ENCODE measurements around the gene ERBIN.
"Not testable (repeated sequence)": the region's sequence is repeated elsewhere in the genome, so short reads cannot be mapped to it uniquely, and the experiment has no call there.

Gene ERBIN

GRCh38 chr5:65943771-65944170 lies 17.4 kb downstream of the ERBIN start:
- no peak overlapping the region for H3K4me3 ChIP-seq (ENCODE audit: low read depth, low read length)
- DNase-seq (ENCODE audit: low read depth) = no peak
- no peak for TF ChIP-seq CTCF (IDR thresholded peaks at IDR 0.05; ENCODE audit: low read depth, low read length, missing control alignments)

GRCh38 chr5:65946198-65946745 lies 19.9 kb downstream of the ERBIN start:
- no peak overlapping the region for H3K4me3 ChIP-seq (ENCODE audit: low read depth, low read length)
- TF ChIP-seq CTCF (IDR thresholded peaks at IDR 0.05; ENCODE audit: low read depth, low read length, missing control alignments) = no peak
- DNase-seq (ENCODE audit: low read depth) = no peak

- H3K4me3 ChIP-seq (ENCODE audit: low read depth, low read length) = no peak overlapping the region
- no peak for DNase-seq (ENCODE audit: low read depth)
- no peak for TF ChIP-seq CTCF (IDR thresholded peaks at IDR 0.05; ENCODE audit: low read depth, low read length, missing control alignments)
Observed at GRCh38 chr5:65948115-65948747, 21.9 kb downstream of the ERBIN start.

- no peak for DNase-seq (ENCODE audit: low read depth)
- no peak overlapping the region for H3K4me3 ChIP-seq (ENCODE audit: low read depth, low read length)
- no peak for TF ChIP-seq CTCF (IDR thresholded peaks at IDR 0.05; ENCODE audit: low read depth, low read length, missing control alignments)
Observed at GRCh38 chr5:65951330-65951729, 25.0 kb downstream of the ERBIN start.

- H3K4me3 ChIP-seq (ENCODE audit: low read depth, low read length) = no peak overlapping the region
- TF ChIP-seq CTCF (IDR thresholded peaks at IDR 0.05; ENCODE audit: low read depth, low read length, missing control alignments) = no peak
- no peak for DNase-seq (ENCODE audit: low read depth)
Observed at GRCh38 chr5:65952259-65952658, 25.9 kb downstream of the ERBIN start.

GRCh38 chr5:65954200-65954599 lies 27.8 kb downstream of the ERBIN start:
- no peak for TF ChIP-seq CTCF (IDR thresholded peaks at IDR 0.05; ENCODE audit: low read depth, low read length, missing control alignments)
- no peak for DNase-seq (ENCODE audit: low read depth)

GRCh38 chr5:65955746-65956145 lies 29.4 kb downstream of the ERBIN start:
- TF ChIP-seq CTCF (IDR thresholded peaks at IDR 0.05; ENCODE audit: low read depth, low read length, missing control alignments) = no peak
- no peak overlapping the region for H3K4me3 ChIP-seq (ENCODE audit: low read depth, low read length)
- DNase-seq (ENCODE audit: low read depth) = no peak

More at GRCh38 chr5:65954200-65954599, 27.8 kb downstream of the ERBIN start:
- H3K4me3 ChIP-seq (ENCODE audit: low read depth, low read length) = no peak overlapping the region

- DNase-seq (ENCODE audit: low read depth); H3K4me3 ChIP-seq (ENCODE audit: low read depth, low read length): not testable (repeated sequence)
Observed at GRCh38 chr5:65957703-65958102, 31.3 kb downstream of the ERBIN start.
